GM19395 (cell line): Measurements from ENCODE around the gene DISC1.

Source experiments
- ATAC-seq: cut with Tn5 transposase; IDR thresholded peaks from one replicate; pipeline ENCODE4 v1.9.1; 2021; ENCODE audit warnings: mild to moderate bottlenecking, moderate library complexity; ENCODE audit not compliant: unreplicated experiment

Gene DISC1

DNA sequence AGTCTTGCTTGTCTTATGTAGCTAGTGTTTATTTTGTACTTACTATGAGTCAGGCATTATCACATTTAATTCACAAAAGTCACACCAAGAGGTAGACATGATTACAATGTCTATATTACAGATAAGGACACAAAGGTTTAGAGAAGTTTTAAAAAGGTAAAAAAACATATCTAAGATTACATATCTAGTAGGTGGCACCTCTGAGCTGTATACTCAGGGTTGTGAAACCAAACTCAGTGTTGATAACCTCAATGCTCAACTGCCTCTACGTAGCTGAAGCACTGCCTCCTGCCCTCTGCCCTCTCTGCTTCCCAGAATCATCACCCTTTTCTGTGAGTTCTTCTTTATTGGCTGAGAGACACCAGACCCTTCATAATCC, 431.3 kb downstream of the DISC1 start:
- no peak for ATAC-seq

DNA sequence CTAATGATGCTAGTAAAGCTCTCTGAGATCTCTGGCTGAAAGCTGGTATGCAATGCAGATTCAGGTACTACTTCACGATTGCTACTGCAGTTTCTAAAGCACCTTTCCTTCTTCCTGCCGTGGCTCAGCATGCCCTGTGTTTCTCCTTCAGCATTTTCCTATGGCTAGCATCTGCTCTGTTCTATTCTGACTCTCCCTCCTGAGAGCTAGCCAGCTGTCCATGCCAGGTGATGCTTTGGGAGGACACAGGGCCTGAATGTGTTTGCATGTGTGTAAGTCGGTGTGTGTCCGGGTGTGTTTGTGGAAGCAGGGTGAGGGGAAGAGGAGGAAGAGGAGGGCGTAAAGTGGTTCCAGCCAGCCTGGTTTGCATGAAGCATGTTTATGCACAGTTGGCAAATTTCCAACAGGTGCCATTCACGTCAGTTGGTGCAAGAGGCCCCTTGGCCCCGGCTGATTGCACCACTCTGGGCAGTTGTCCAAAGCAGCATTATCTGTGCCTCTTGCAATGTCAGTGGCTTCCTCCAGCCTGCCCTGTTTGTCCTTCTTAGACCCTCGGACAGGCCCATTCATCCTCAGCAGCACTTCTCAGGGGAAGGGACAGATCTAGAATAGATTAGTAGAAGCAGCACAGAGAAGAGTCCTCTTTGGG, 433.3 kb downstream of the DISC1 start:
- ATAC-seq = no peak

GRCh38 chr1:232062967-232063366, 436.4 kb downstream of the DISC1 start:
- no peak for ATAC-seq

- ATAC-seq = no peak
Measured at GRCh38 chr1:232066521-232066920, 439.9 kb downstream of the DISC1 start.

GRCh38 chr1:232074265-232074664, 447.7 kb downstream of the DISC1 start:
- no peak for ATAC-seq

- no peak for ATAC-seq
Measured at GRCh38 chr1:232077809-232078208, 451.2 kb downstream of the DISC1 start.

DNA sequence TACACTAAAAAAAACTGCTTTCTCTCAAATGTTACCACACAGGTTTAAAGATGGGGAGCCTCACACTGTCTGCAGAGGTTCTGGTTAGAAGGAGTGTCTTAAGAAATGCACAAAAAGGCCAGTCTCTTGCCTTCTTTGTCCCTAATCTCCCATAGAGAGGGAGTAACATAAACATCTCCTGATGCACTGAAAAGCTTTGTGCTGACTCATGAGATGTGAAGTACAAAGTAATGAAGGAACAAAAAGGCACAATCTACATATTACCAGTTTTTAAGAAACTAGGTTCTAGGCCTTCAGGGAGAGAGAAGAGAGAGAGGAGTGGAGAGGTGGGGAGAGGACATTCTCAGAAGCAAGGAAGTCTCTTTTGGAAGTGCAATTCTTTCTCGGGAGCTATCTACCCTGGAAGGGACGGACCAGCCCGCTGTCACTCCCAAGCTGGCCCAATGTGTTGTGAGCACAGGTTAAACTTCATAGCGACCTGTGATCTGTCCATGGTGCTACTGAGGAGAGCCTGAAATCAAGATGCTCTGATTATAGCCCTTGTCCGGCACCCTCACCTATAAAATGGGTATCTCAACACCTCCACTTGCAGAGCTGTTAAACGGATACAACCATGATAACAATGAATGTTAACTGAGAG, 458.1 kb downstream of the DISC1 start:
- no peak for ATAC-seq

GRCh38 chr1:232090816-232091215, 464.2 kb downstream of the DISC1 start:
- ATAC-seq = no peak
